T-helper 17 cell (primary cell): ENCODE results near the gene ATG16L1. TPM values are rescaled to one million over a fixed set of nuclear protein-coding genes. Genes with fewer than 3 reads are reported as not detected.

ENCODE experiments used
- ATAC-seq: fragments of 150-1000 bp; cut with Tn5 transposase; 2 replicates; pipeline ENCODE4 v1.10.0; 2021; ENCODE audit warnings: mild to moderate bottlenecking, moderate library complexity
- DNase-seq, 3 donors: peaks; one replicate each; pipeline versions ENCODE4 v3.0.0 to v3.0.0-alpha.2; 2020 to 2021
- H3K9me3 ChIP-seq: one replicate; pipeline ENCODE4 v1.7.0; 2013; ENCODE audit warnings: low read length, mild to moderate bottlenecking; ENCODE audit not compliant: control insufficient read depth, poor library complexity, severe bottlenecking
- H3K27ac Mint-ChIP-seq: one replicate; pipeline ENCODE4 v1.8.0; 2022; ENCODE audit warnings: mild to moderate bottlenecking, moderate library complexity, mixed read lengths
- H3K27me3 Mint-ChIP-seq: one replicate; pipeline ENCODE4 v1.8.0; 2022; ENCODE audit warnings: mixed read lengths
- H3K36me3 Mint-ChIP-seq: one replicate; pipeline ENCODE4 v1.8.0; 2022; ENCODE audit warnings: low read depth, mixed read lengths
- H3K4me1 Mint-ChIP-seq: one replicate; pipeline ENCODE4 v1.8.0; 2022; ENCODE audit warnings: mild to moderate bottlenecking, mixed read lengths
- H3K4me3 Mint-ChIP-seq: one replicate; pipeline ENCODE4 v1.8.0; 2022; ENCODE audit warnings: mild to moderate bottlenecking, moderate library complexity, mixed read lengths
- total RNA-seq, 4 donors: library from RNA in 2 of 4; stranded (reverse) in 2 of 4; gene quantifications; one replicate each; pipeline ENCODE4 v1.2.3 and lab custom pipeline; 2022 to 2026

The ATG16L1 gene
- total RNA-seq, 2 donors from 2014 or later: 87.3 to 115 TPM

GRCh38 chr2:233339427-233339826 is 88.0 kb downstream of the ATG16L1 start:
- DNase-seq (no peak), ATAC-seq (no peak)
- Mint-ChIP-seq H3K36me3 (no peaks in the 10 kb centered on the region), H3K27me3 (no peaks in the 10 kb centered on the region), H3K27ac (no peak overlapping the region), H3K4me1 (peaks cover 13% of the 10 kb centered on the region), H3K4me3 (no peak overlapping the region)
- H3K9me3 ChIP-seq: no peaks in the 10 kb centered on the region

DNA sequence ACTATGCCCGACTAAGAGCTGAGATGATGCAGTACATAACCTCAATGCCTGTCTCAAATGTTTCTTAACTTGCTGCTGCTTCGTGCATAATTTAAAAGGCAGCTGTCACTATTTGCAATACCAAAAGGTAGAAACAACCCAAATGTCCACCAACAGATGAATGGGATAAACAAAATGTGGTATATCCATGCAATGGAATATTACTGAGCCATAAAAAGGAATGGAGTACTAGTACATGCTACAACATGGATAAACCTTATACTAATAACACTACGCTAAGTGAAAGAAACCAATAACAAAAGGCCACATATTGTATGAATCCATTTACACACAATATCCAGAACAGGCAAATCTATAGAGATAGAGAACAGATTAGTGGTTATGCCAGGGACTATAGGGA is 89.8 kb downstream of the ATG16L1 start:
- Mint-ChIP-seq H3K4me3 (no peak overlapping the region), H3K36me3 (peaks cover under 1% of the 10 kb centered on the region), H3K27ac (no peak overlapping the region), H3K4me1 (peaks cover 12% of the 10 kb centered on the region), H3K27me3 (peaks cover 5% of the 10 kb centered on the region)
- H3K9me3 ChIP-seq: no peaks in the 10 kb centered on the region
- no peak for ATAC-seq
- no peak for DNase-seq

DNA sequence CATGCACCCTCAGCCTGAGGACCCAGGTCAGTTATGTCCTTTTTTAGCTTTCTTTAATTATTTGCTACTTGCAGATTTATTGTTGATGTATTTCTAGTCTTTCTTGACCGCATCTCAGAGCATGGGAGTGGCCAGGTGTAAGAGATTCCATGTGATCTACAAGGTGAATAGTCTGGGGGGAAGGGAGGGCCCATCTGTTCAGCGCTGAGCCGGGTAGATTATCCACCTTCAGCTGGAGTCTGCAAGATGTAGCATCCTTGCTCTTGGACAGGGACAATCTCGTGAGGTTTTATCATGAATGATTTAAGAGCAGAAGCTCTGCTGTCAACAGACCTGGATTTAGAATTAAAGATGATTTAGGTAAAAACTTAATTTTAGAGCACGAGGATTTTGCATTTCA is 90.8 kb downstream of the ATG16L1 start:
- ATAC-seq (no peak), DNase-seq (no peak)
- Mint-ChIP-seq H3K4me1 (peaks cover 10% of the 10 kb centered on the region), H3K27me3 (peaks cover 10% of the 10 kb centered on the region), H3K36me3 (peaks cover 2% of the 10 kb centered on the region), H3K4me3 (no peak overlapping the region), H3K27ac (no peak overlapping the region)
- H3K9me3 ChIP-seq: no peaks in the 10 kb centered on the region

DNA sequence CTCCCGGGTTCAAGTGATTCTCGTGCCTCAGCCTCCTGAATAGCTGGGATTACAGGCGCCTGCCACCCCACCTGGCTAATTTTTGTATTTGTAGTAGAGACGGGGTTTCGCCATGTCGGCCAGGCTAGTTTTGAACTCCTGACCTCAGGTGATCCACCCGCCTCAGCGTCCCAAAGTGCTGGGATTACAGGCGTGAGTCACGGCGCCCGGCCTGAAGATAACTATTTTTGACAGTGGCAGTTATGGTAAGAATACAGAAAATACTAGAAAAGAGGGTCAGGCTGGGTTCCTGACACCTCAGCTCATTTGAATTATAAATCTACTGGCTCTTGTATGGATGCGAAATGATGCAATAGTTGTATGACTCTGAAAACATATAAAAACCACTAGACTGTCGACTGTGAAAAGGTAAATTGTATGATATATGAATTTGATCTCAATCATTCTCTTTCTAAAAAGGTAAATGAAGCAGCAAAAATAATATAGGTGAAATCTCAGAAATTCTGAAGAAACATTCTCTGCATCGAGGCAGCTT is 91.8 kb downstream of the ATG16L1 start:
- Mint-ChIP-seq H3K36me3 (peaks cover 2% of the 10 kb centered on the region), H3K27me3 (peaks cover 17% of the 10 kb centered on the region), H3K4me3 (no peak overlapping the region), H3K4me1 (peaks cover 9% of the 10 kb centered on the region), H3K27ac (no peak overlapping the region)
- H3K9me3 ChIP-seq: no peaks in the 10 kb centered on the region
- DNase-seq (no peak), ATAC-seq (no peak)

Other genes starting within 250 kb of the ATG16L1 start
- gene NGEF, start 238.4 kb upstream of the ATG16L1 start, total RNA-seq: not detected
- gene NEU2, start 219.0 kb upstream of the ATG16L1 start, total RNA-seq: not detected
- 100 to 1,000 TPM; 163 to 184 TPM for gene INPP5D, start 191.3 kb upstream of the ATG16L1 start, total RNA-seq
- gene SAG, start 56.1 kb downstream of the ATG16L1 start, total RNA-seq: under 1 TPM; 0.10 to 0.25 TPM
- gene DGKD, start 102.8 kb downstream of the ATG16L1 start, total RNA-seq: 100 to 1,000 TPM; 148 to 170 TPM